Right lobe of liver (tissue), 6 donors: Measurements from ENCODE around the gene SH2B2. TPM values are rescaled to one million over a fixed set of nuclear protein-coding genes. Genes with fewer than 3 reads are reported as not detected.
"Not testable (repeated sequence)": the region's sequence is repeated elsewhere in the genome, so short reads cannot be mapped to it uniquely, and the experiment has no call there.

Experiments
- ATAC-seq, 4 donors: fragments of 200-7000 bp; cut with Tn5 transposase; one replicate each; pipeline ENCODE4 v1.9.1; 2020; ENCODE audit warnings: mild to moderate bottlenecking in 4 of 4, moderate library complexity in 4 of 4
- DNase-seq, 3 donors: peaks; one replicate each; pipeline ENCODE4 v3.0.0-alpha.2; 2020
- H3K27ac ChIP-seq, 3 donors: fragments of 200-600 bp; one replicate each; pipeline ENCODE4 v1.8.0; 2022
- H3K27me3 ChIP-seq, 2 donors: fragments of 200-600 bp; one replicate each; pipeline ENCODE4 v1.8.0; 2022
- H3K36me3 ChIP-seq, 4 donors: fragments of 200-600 bp; sonication (generic) in 1 of 4; one replicate each; pipeline versions ENCODE4 v1.5.1 to v1.8.0; 2017 to 2022; ENCODE audit warnings: control low read depth in 1 of 4
- H3K4me1 ChIP-seq, 4 donors: fragments of 200-600 bp; sonication (generic) in 1 of 4; one replicate each; pipeline versions ENCODE4 v1.5.1 to v1.8.0; 2017 to 2022; ENCODE audit warnings: control low read depth in 1 of 4
- H3K4me3 ChIP-seq, 3 donors: fragments of 200-600 bp; one replicate each; pipeline ENCODE4 v1.8.0; 2022
- H3K9me3 ChIP-seq, 4 donors: fragments of 200-600 bp; sonication (generic) in 1 of 4; one replicate each; pipeline versions ENCODE4 v1.5.1 to v1.8.0; 2017 to 2022; ENCODE audit warnings: control low read depth in 1 of 4
- CTCF ChIP-seq, 4 donors: fragments of 200-600 bp in 3 of 4; fragments of 450-650 bp in 1 of 4; IDR thresholded peaks; one replicate each; pipeline versions ENCODE4 v1.5.1 to v1.8.0; 2016 to 2022; ENCODE audit warnings: antibody characterized with exemption in 4 of 4, mild to moderate bottlenecking in 2 of 4
- POLR2A ChIP-seq: fragments of 450-650 bp; IDR thresholded peaks from one replicate; pipeline ENCODE4 v1.6.1; 2017; ENCODE audit warnings: antibody characterized with exemption, mild to moderate bottlenecking
- WGBS: methylation state at CpG from one replicate; pipeline ENCODE4 v1.1.6; 2018; ENCODE audit warnings: low coverage, low lambda C conversion rate; ENCODE audit not compliant: insufficient coverage; ENCODE audit errors: missing lambda C conversion rate; 5-methylcytosine and 5-hydroxymethylcytosine counted together
- intact Hi-C, 2 donors: fragments of 100-400 bp; cut with DNase I; formaldehyde crosslinking; loops; one replicate each; pipeline versions ENCODE4 v1.11.2 to v1.14.1; 2022
- microRNA-seq, 2 donors: library from miRNA; unstranded; fragments of <30 nt; microRNA quantifications; one replicate each; pipeline ENCODE4, GENCODE V29; 2019 to 2020
- small RNA-seq, 2 experiments: library from RNA; depleted of rRNA; stranded (forward); fragments of <200 nt; gene quantifications; one replicate each; pipeline ENCODE3, GENCODE V24; 2016
- total RNA-seq, 6 experiments: library from RNA; depleted of rRNA in 2 of 6; stranded (reverse); fragments of >200 nt in 2 of 6; fragmentation: NEBNext Ultra II Directional in 3 of 6; extraction: Animal tissue kit (Norgen Biotek cat#: 25700) in 3 of 6; gene quantifications; one replicate each; pipeline versions ENCODE4 v1.1.0 to v1.2.4, GENCODE V29; 2016 to 2023
- donor health status: DM: no; HTN: yes; CAD: no.
- donor health status: DM: no; HTN: no; CAD: no.
- donor health status: DM: no; HTN: no; CAD: no.
- donor health status: DM: no; HTN: yes; CAD: no.
- donor health status: DM: no; HTN: yes; CAD: no.

The SH2B2 gene
- total RNA-seq, 6 experiments from 2014 or later = 1.7 to 3.1 (median 2.6) TPM

GRCh38 chr7:102356344-102356743 lies 69.7 kb downstream of the SH2B2 start, which contains the start of gene SPDYE6:
SPDYE6 (minus strand) TSS chr7:102356444; CDS start chr7:102356023, 421 bp downstream.
- intact Hi-C loops, DNase-seq, ATAC-seq: not testable (repeated sequence)

GRCh38 chr7:102363549-102364393 lies 77.1 kb downstream of the SH2B2 start:
- H3K9me3 ChIP-seq, intact Hi-C loops, H3K36me3 ChIP-seq, H3K27me3 ChIP-seq, H3K4me1 ChIP-seq: not testable (repeated sequence)
- WGBS = 0% methylated on average over 22 of the region's 76 CpGs
- ATAC-seq (peak; percentile 99 to 100 (median 100)), DNase-seq (peak; percentile 95 to 98 (median 97))
- Histone ChIP-seq H3K27ac (peak overlapping the region; percentile 53 to 93 (median 72)), H3K4me3 (peak overlapping the region; percentile 75 to 76 (median 75))
- TF ChIP-seq POLR2A (peak; percentile 82), CTCF (IDR thresholded peaks at IDR 0.05) (peak in 1 of 4 donors; percentile 15)

More at GRCh38 chr7:102356344-102356743, 69.7 kb downstream of the SH2B2 start, which contains the start of gene SPDYE6:
- H3K27me3 ChIP-seq, H3K4me3 ChIP-seq, H3K4me1 ChIP-seq, H3K36me3 ChIP-seq, H3K27ac ChIP-seq, H3K9me3 ChIP-seq: not testable (repeated sequence)
- WGBS = no CpG with 5 or more reads among the region's 6 CpGs

- peak overlapping the region; percentile 75 to 76 (median 75) for H3K4me3 ChIP-seq
- ATAC-seq, intact Hi-C loops, DNase-seq, H3K27me3 ChIP-seq, H3K9me3 ChIP-seq, H3K4me1 ChIP-seq, H3K36me3 ChIP-seq: not testable (repeated sequence)
- H3K27ac ChIP-seq = peak overlapping the region; percentile 53 to 93 (median 72)
- 0% methylated on average over 6 of the region's 20 CpGs for WGBS
These were observed 77.8 kb downstream of the SH2B2 start for GRCh38 chr7:102364394-102364886.

- intact Hi-C loops = not testable (repeated sequence)
These were observed 78.7 kb downstream of the SH2B2 start for GRCh38 chr7:102365390-102365789.

GRCh38 chr7:102370038-102370437 lies 83.4 kb downstream of the SH2B2 start:
- H3K4me1 ChIP-seq, H3K36me3 ChIP-seq, H3K9me3 ChIP-seq, H3K4me3 ChIP-seq, H3K27me3 ChIP-seq, ATAC-seq, DNase-seq, H3K27ac ChIP-seq, intact Hi-C loops: not testable (repeated sequence)

More at GRCh38 chr7:102365390-102365789, 78.7 kb downstream of the SH2B2 start:
- ATAC-seq, DNase-seq, H3K27me3 ChIP-seq, H3K9me3 ChIP-seq, H3K27ac ChIP-seq, H3K4me3 ChIP-seq, H3K36me3 ChIP-seq, H3K4me1 ChIP-seq: not testable (repeated sequence)
- WGBS = 82% methylated on average over 6 of the region's 7 CpGs

Small RNA genes within 50 kb of the gene (microRNA-seq; reads per million reads assigned to microRNA genes)
- gene MIR4285 = 0 reads per million in 2 donors

Small RNA genes within 50 kb of the gene (small RNA-seq; reads per million reads assigned to genes)
- gene AC005088.1 (0 reads per million in 2 experiments), gene MIR4285 (0 reads per million in 2 experiments), gene RF00019 (0 reads per million in 2 experiments)

Other genes starting within 250 kb of the SH2B2 start
- not detected for gene SPDYE6, start 69.6 kb downstream of the SH2B2 start, total RNA-seq
- gene PRKRIP1, start 109.5 kb downstream of the SH2B2 start, total RNA-seq = 1 to 10 TPM; 6.1 to 9.8 (median 8.9) TPM
- gene ORAI2, start 146.7 kb downstream of the SH2B2 start, total RNA-seq = 1 to 10 TPM; 1.2 to 4.2 (median 2.6) TPM
- gene ALKBH4, start 178.0 kb downstream of the SH2B2 start, total RNA-seq = 10 to 100 TPM in 1 of 6 experiments, 1 to 10 TPM in 5; 3.7 to 11.7 (median 5.6) TPM
- gene LRWD1, start 178.1 kb downstream of the SH2B2 start, total RNA-seq = 10 to 100 TPM in 4 of 6 experiments, 1 to 10 TPM in 2; 8.3 to 15.5 (median 12.9) TPM
- gene POLR2J, start 192.1 kb downstream of the SH2B2 start, total RNA-seq = 10 to 100 TPM; 18.8 to 27.1 (median 20.3) TPM
- gene RASA4B, start 230.9 kb downstream of the SH2B2 start, total RNA-seq = 1 to 10 TPM; 1.1 to 3.4 (median 2.7) TPM